Liver (tissue), 9 donors: ENCODE data around the gene PPP1R11. TPM values are rescaled to one million over a fixed set of nuclear protein-coding genes. Genes with fewer than 3 reads are reported as not detected.

Experiments
- DNase-seq: peaks from one replicate; pipeline ENCODE4 v3.0.0-alpha.2; 2017; ENCODE audit warnings: low spot score
- H3K27ac ChIP-seq, 2 donors: one replicate each; pipeline ENCODE4 v1.7.0; 2013; ENCODE audit warnings: inconsistent platforms in 2 of 2, low read length in 2 of 2, control low read depth in 1 of 2, low read depth in 1 of 2, mild to moderate bottlenecking in 1 of 2
- H3K27me3 ChIP-seq, 4 donors: one replicate each; pipeline versions ENCODE4 v1.6.1 to v1.7.0; 2013; ENCODE audit warnings: low read length in 3 of 4, inconsistent platforms in 1 of 4, mild to moderate bottlenecking in 1 of 4, moderate library complexity in 1 of 4; ENCODE audit not compliant: control insufficient read depth in 4 of 4, insufficient read depth in 4 of 4
- H3K36me3 ChIP-seq, 4 donors: one replicate each; pipeline versions ENCODE4 v1.6.1 to v1.7.0; 2013; ENCODE audit warnings: low read length in 3 of 4, mild to moderate bottlenecking in 3 of 4, low read depth in 1 of 4, moderate library complexity in 1 of 4; ENCODE audit not compliant: control insufficient read depth in 4 of 4, insufficient read depth in 3 of 4
- H3K4me1 ChIP-seq, 4 donors: one replicate each; pipeline versions ENCODE4 v1.6.1 to v1.7.0; 2013; ENCODE audit warnings: low read length in 3 of 4, mild to moderate bottlenecking in 3 of 4, moderate library complexity in 1 of 4; ENCODE audit not compliant: control insufficient read depth in 4 of 4, insufficient read depth in 4 of 4
- H3K4me3 ChIP-seq, 3 donors: one replicate each; pipeline versions ENCODE4 v1.6.1 to v1.7.0; 2013; ENCODE audit warnings: low read length in 3 of 3, control low read depth in 1 of 3, low read depth in 1 of 3, mild to moderate bottlenecking in 1 of 3
- H3K9ac ChIP-seq, 2 donors: one replicate each; pipeline ENCODE4 v1.7.0; 2013; ENCODE audit warnings: low read length in 2 of 2, mild to moderate bottlenecking in 2 of 2, moderate library complexity in 2 of 2, control low read depth in 1 of 2, low read depth in 1 of 2
- H3K9me3 ChIP-seq, 4 donors: one replicate each; pipeline versions ENCODE4 v1.6.1 to v1.7.0; 2013; ENCODE audit warnings: low read length in 3 of 4; ENCODE audit not compliant: control insufficient read depth in 4 of 4
- EGR1 ChIP-seq, 2 donors: IDR thresholded peaks; 2 replicates each; pipeline ENCODE4 v1.6.1; 2016 to 2018; ENCODE audit warnings: antibody characterized with exemption in 2 of 2, low read depth in 2 of 2
- FOXA1 ChIP-seq: IDR thresholded peaks from 2 replicates; pipeline ENCODE4 v1.6.1; 2016; ENCODE audit warnings: antibody characterized with exemption
- FOXA2 ChIP-seq: IDR thresholded peaks from 2 replicates; pipeline ENCODE4 v1.6.1; 2016; ENCODE audit warnings: antibody characterized with exemption
- HNF4A ChIP-seq, 2 donors: conservative IDR thresholded peaks; 2 replicates each; pipeline ENCODE4 v1.6.1; 2016; ENCODE audit warnings: antibody characterized with exemption in 2 of 2, mild to moderate bottlenecking in 2 of 2
- HNF4G ChIP-seq: IDR thresholded peaks from 2 replicates; pipeline ENCODE4 v1.6.1; 2016; ENCODE audit warnings: antibody characterized with exemption
- NR2F2 ChIP-seq: IDR thresholded peaks from 2 replicates; pipeline ENCODE4 v1.6.1; 2016; ENCODE audit warnings: antibody characterized with exemption
- RAD21 ChIP-seq, 2 donors: IDR thresholded peaks; 2 replicates each; pipeline ENCODE4 v1.6.1; 2016; ENCODE audit warnings: antibody characterized with exemption in 2 of 2, mild to moderate bottlenecking in 2 of 2
- RXRA ChIP-seq, 2 donors: IDR thresholded peaks; 2 replicates each; pipeline ENCODE4 v1.6.1; 2017 to 2018; ENCODE audit warnings: antibody characterized with exemption in 2 of 2, mild to moderate bottlenecking in 1 of 2
- SP1 ChIP-seq: IDR thresholded peaks from 2 replicates; pipeline ENCODE4 v1.6.1; 2018; ENCODE audit warnings: antibody characterized with exemption, mild to moderate bottlenecking
- TAF1 ChIP-seq: conservative IDR thresholded peaks from 2 replicates; pipeline ENCODE4 v1.6.1; 2016; ENCODE audit warnings: antibody characterized with exemption, mild to moderate bottlenecking
- YY1 ChIP-seq: IDR thresholded peaks from 2 replicates; pipeline ENCODE4 v1.6.1; 2016; ENCODE audit warnings: antibody characterized with exemption, mild to moderate bottlenecking
- WGBS: extraction: QIAGEN DNeasy Blood & Tissue Kit; methylation state at CpG from one replicate; pipeline ENCODE4 v1.1.7; 2013; 5-methylcytosine and 5-hydroxymethylcytosine counted together
- polyA plus RNA-seq, 2 donors: library from polyadenylated mRNA; stranded (reverse) in 1 of 2; unstranded in 1 of 2; fragments of 200-250 nt in 1 of 2; fragments of >200 nt in 1 of 2; fragmentation: Nextera tagmentation in 1 of 2; extraction: Ambion mirVana in 1 of 2; gene quantifications; one replicate each; pipeline versions ENCODE4 v1.2.1 to v1.2.3, GENCODE V29; 2013 to 2015
- total RNA-seq, 2 donors: library from RNA; depleted of rRNA; stranded (reverse); fragments of >200 nt; gene quantifications; one replicate each; pipeline ENCODE4 v1.2.3, GENCODE V29; 2014
- TF ChIP-seq, protein P1 (sequence below): IDR thresholded peaks from 2 replicates; pipeline ENCODE4 v1.6.1; 2016; ENCODE audit warnings: antibody characterized with exemption
- TF ChIP-seq, protein P2 (sequence below): IDR thresholded peaks from 2 replicates; pipeline ENCODE4 v1.6.1; 2016; ENCODE audit warnings: antibody characterized with exemption, mild to moderate bottlenecking
- TF ChIP-seq, protein P3 (sequence below): IDR thresholded peaks from 2 replicates; pipeline ENCODE4 v1.6.1; 2016; ENCODE audit warnings: antibody characterized with exemption
- TF ChIP-seq, protein P4 (sequence below): IDR thresholded peaks from 2 replicates; pipeline ENCODE4 v1.6.1; 2016; ENCODE audit warnings: antibody characterized with exemption
- TF ChIP-seq, protein P5 (sequence below): fragments of 150-350 bp; IDR thresholded peaks from 2 replicates; pipeline ENCODE4 v1.5.1; 2017; ENCODE audit warnings: improper control_type of control experiment, low read depth, low read length; ENCODE audit not compliant: missing input control
- donor health status: healthy.
- donor health status: healthy.
- donor health status: healthy.
- donor health status: healthy.
- donor health status: healthy.

The PPP1R11 gene
- total and polyA plus RNA-seq, 4 donors, result 7.8 to 30.9 (median 19.5) TPM

DNA sequence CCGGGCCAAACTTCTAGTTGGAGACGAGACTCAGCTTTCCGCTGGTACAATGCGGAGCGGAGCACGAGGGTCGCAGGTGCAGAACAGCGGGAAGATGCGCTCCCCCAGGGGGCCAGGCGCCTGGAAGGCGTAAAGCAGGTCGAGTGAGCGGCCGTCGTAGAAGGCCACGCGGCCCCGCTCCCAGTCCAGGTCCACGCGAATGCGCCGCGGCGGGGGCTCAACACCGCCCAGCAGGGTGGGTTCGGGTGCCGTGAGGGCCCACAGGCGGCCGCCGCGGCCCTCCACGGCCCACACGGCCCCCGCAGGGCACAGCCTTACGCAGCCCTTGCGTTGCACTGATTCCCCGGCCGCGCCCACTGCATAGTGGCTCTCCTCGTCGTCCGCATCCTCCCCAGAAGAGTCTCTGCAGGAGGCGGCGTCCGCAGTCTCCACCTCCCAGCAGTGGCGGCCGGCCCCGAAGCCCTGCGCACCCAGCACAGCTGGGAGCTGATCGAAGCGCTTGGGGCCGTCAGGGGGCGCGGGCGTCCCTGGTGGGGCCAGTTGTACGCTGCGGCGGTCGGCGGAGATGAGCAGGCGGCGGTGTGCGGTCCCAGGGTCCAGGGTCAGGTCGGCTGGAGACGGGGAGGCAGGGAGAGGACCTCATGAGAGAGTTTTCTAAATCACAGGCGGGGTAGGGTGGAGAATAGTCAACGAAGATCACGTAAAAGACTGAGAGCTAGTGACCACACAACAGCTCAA is 4.3 kb downstream of the PPP1R11 start:
- 29% methylated on average over 68 of the region's 68 CpGs for WGBS
- H3K36me3 ChIP-seq, result peaks cover 0 to 16% (median 7%) of the 10 kb centered on the region in 4 donors
- no peak overlapping the region for H3K4me3 ChIP-seq
- H3K9ac ChIP-seq, result no peak overlapping the region
- H3K9me3 ChIP-seq, result no peaks in the 10 kb centered on the region
- DNase-seq, result no peak
- H3K27me3 ChIP-seq, result peaks cover 0 to 15% (median 8%) of the 10 kb centered on the region in 4 donors
- H3K27ac ChIP-seq, result no peak overlapping the region
- peaks cover 11 to 31% (median 22%) of the 10 kb centered on the region in 4 donors for H3K4me1 ChIP-seq
- TF ChIP-seq YY1 (no peak), SP1 (no peak), RXRA (IDR thresholded peaks at IDR 0.05) (no peak), EGR1 (IDR thresholded peaks at IDR 0.05; ENCODE audit: low read depth in 2 of 2) (no peak), FOXA2 (no peak), HNF4A (conservative IDR thresholded peaks at IDR 0.05) (no peak), FOXA1 (no peak), HNF4G (no peak), TAF1 (no peak), NR2F2 (no peak), RAD21 (IDR thresholded peaks at IDR 0.05) (no peak)
- TF ChIP-seq, protein P1, sequence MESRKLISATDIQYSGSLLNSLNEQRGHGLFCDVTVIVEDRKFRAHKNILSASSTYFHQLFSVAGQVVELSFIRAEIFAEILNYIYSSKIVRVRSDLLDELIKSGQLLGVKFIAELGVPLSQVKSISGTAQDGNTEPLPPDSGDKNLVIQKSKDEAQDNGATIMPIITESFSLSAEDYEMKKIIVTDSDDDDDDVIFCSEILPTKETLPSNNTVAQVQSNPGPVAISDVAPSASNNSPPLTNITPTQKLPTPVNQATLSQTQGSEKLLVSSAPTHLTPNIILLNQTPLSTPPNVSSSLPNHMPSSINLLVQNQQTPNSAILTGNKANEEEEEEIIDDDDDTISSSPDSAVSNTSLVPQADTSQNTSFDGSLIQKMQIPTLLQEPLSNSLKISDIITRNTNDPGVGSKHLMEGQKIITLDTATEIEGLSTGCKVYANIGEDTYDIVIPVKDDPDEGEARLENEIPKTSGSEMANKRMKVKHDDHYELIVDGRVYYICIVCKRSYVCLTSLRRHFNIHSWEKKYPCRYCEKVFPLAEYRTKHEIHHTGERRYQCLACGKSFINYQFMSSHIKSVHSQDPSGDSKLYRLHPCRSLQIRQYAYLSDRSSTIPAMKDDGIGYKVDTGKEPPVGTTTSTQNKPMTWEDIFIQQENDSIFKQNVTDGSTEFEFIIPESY, result no peak
- TF ChIP-seq, protein P2, sequence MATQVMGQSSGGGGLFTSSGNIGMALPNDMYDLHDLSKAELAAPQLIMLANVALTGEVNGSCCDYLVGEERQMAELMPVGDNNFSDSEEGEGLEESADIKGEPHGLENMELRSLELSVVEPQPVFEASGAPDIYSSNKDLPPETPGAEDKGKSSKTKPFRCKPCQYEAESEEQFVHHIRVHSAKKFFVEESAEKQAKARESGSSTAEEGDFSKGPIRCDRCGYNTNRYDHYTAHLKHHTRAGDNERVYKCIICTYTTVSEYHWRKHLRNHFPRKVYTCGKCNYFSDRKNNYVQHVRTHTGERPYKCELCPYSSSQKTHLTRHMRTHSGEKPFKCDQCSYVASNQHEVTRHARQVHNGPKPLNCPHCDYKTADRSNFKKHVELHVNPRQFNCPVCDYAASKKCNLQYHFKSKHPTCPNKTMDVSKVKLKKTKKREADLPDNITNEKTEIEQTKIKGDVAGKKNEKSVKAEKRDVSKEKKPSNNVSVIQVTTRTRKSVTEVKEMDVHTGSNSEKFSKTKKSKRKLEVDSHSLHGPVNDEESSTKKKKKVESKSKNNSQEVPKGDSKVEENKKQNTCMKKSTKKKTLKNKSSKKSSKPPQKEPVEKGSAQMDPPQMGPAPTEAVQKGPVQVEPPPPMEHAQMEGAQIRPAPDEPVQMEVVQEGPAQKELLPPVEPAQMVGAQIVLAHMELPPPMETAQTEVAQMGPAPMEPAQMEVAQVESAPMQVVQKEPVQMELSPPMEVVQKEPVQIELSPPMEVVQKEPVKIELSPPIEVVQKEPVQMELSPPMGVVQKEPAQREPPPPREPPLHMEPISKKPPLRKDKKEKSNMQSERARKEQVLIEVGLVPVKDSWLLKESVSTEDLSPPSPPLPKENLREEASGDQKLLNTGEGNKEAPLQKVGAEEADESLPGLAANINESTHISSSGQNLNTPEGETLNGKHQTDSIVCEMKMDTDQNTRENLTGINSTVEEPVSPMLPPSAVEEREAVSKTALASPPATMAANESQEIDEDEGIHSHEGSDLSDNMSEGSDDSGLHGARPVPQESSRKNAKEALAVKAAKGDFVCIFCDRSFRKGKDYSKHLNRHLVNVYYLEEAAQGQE, result no peak
- TF ChIP-seq, protein P3, sequence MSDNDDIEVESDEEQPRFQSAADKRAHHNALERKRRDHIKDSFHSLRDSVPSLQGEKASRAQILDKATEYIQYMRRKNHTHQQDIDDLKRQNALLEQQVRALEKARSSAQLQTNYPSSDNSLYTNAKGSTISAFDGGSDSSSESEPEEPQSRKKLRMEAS, result no peak
- TF ChIP-seq, protein P4, sequence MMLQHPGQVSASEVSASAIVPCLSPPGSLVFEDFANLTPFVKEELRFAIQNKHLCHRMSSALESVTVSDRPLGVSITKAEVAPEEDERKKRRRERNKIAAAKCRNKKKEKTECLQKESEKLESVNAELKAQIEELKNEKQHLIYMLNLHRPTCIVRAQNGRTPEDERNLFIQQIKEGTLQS, result no peak
- TF ChIP-seq, protein P5, sequence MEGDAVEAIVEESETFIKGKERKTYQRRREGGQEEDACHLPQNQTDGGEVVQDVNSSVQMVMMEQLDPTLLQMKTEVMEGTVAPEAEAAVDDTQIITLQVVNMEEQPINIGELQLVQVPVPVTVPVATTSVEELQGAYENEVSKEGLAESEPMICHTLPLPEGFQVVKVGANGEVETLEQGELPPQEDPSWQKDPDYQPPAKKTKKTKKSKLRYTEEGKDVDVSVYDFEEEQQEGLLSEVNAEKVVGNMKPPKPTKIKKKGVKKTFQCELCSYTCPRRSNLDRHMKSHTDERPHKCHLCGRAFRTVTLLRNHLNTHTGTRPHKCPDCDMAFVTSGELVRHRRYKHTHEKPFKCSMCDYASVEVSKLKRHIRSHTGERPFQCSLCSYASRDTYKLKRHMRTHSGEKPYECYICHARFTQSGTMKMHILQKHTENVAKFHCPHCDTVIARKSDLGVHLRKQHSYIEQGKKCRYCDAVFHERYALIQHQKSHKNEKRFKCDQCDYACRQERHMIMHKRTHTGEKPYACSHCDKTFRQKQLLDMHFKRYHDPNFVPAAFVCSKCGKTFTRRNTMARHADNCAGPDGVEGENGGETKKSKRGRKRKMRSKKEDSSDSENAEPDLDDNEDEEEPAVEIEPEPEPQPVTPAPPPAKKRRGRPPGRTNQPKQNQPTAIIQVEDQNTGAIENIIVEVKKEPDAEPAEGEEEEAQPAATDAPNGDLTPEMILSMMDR, result no peak
